Smooth muscle cell (in vitro differentiated cells): ENCODE measurements around the gene DNM3. TPM values are rescaled to one million over a fixed set of nuclear protein-coding genes. Genes with fewer than 3 reads are reported as not detected.
A peak's percentile ranks its signal among the peaks of the same experiment; 100 is the strongest.
"Not testable (repeated sequence)": the region's sequence is repeated elsewhere in the genome, so short reads cannot be mapped to it uniquely, and the experiment has no call there.

Experiments used
- DNase-seq: peaks from one replicate; lab custom pipeline; 2025; ENCODE audit not compliant: unreplicated experiment; lab: John Stamatoyannopoulos, UW
- H2AFZ ChIP-seq: fragments of 200-600 bp; sonication (generic); 2 replicates; pipeline ENCODE4 v1.6.0; 2016; ENCODE audit warnings: antibody characterized with exemption, low read depth, mild to moderate bottlenecking
- H3F3A ChIP-seq: fragments of 200-600 bp; sonication (generic); 2 replicates; pipeline ENCODE4 v1.6.0; 2017; ENCODE audit warnings: antibody characterized with exemption, low read depth
- H3K27ac ChIP-seq: fragments of 200-600 bp; sonication (generic); 2 replicates; pipeline ENCODE4 v1.5.1; 2016; ENCODE audit warnings: low read depth, mild to moderate bottlenecking
- H3K27me3 ChIP-seq: fragments of 200-600 bp; sonication (generic); 2 replicates; pipeline ENCODE4 v1.6.1; 2016; ENCODE audit warnings: low read depth, mild to moderate bottlenecking
- H3K36me3 ChIP-seq: fragments of 200-600 bp; sonication (generic); 2 replicates; pipeline ENCODE4 v1.5.1; 2016; ENCODE audit warnings: low read depth
- H3K4me1 ChIP-seq: fragments of 200-600 bp; sonication (generic); 2 replicates; pipeline ENCODE4 v1.5.1; 2016; ENCODE audit warnings: low read depth
- H3K4me2 ChIP-seq: fragments of 200-600 bp; sonication (generic); 2 replicates; pipeline ENCODE4 v1.6.0; 2016; ENCODE audit warnings: mild to moderate bottlenecking
- H3K4me3 ChIP-seq: fragments of 200-600 bp; sonication (generic); 2 replicates; pipeline ENCODE4 v1.5.1; 2016; ENCODE audit warnings: mild to moderate bottlenecking
- H3K79me2 ChIP-seq: fragments of 200-600 bp; sonication (generic); 2 replicates; pipeline ENCODE4 v1.6.0; 2016; ENCODE audit warnings: low read depth, mild to moderate bottlenecking
- H3K9ac ChIP-seq: fragments of 200-600 bp; sonication (generic); 2 replicates; pipeline ENCODE4 v1.6.0; 2016; ENCODE audit warnings: low read depth
- H3K9me3 ChIP-seq: fragments of 200-600 bp; sonication (generic); replicated peaks from 2 replicates; pipeline ENCODE4 v1.5.1; 2016; ENCODE audit warnings: low read depth
- H4K20me1 ChIP-seq: fragments of 200-600 bp; sonication (generic); 2 replicates; pipeline ENCODE4 v1.6.0; 2016; ENCODE audit warnings: low read depth
- WGBS: methylation state at CpG from one replicate; pipeline ENCODE4 v1.1.7; 2016; ENCODE audit warnings: low lambda C conversion rate; 5-methylcytosine and 5-hydroxymethylcytosine counted together
- polyA plus RNA-seq: library from polyadenylated mRNA; unstranded; fragments of >200 nt; fragmentation: Nextera tagmentation; extraction: Ambion mirVana; gene quantifications from 2 replicates; pipeline ENCODE4 v1.2.1, GENCODE V29; 2016
- total RNA-seq: library from RNA; depleted of rRNA; stranded (reverse); fragments of >200 nt; gene quantifications from 2 replicates; pipeline ENCODE4 v1.2.3, GENCODE V29; 2014
- TF ChIP-seq, protein P1 (sequence below): fragments of 200-600 bp; sonication (generic); IDR thresholded peaks from 2 replicates; pipeline ENCODE4 v1.5.1; 2017; ENCODE audit warnings: borderline replicate concordance, mild to moderate bottlenecking, antibody characterized with exemption; ENCODE audit not compliant: insufficient read depth, poor library complexity, severe bottlenecking

The DNM3 gene
- total and polyA plus RNA-seq, 2 experiments from 2014 or later: 1.7 to 3.0 TPM

DNA sequence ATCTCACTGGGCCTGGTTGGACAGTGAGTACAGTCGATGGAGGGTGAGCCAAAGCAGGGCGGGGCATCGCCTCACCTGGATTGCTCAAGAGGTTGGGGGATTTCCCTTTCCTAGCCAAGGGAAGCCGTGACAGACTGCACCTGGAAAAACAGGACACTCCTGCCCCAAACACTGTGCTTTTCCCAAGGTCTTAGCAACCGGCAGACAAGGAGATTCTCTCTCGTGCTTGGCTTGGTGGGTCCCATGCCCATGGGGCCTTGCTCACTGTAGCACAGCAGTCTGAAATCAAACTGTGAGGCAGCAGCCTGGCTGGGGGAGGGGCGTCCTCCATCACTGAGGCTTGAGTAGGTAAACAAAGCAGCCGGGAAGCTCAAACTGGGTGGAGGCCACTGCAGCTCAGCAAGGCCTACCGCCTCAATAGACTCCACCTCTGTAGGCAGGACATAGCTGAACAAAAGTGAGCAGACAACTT, 590.5 kb downstream of the DNM3 start:
- WGBS: 69% methylated on average over 9 of the region's 9 CpGs
- no peak overlapping the region for H3K4me2 ChIP-seq
- H3K36me3 ChIP-seq: no peaks in the 10 kb centered on the region
- no peak overlapping the region for H2AFZ ChIP-seq
- no peaks in the 10 kb centered on the region for H4K20me1 ChIP-seq
- no peak overlapping the region for H3K9ac ChIP-seq
- TF ChIP-seq, protein P1, sequence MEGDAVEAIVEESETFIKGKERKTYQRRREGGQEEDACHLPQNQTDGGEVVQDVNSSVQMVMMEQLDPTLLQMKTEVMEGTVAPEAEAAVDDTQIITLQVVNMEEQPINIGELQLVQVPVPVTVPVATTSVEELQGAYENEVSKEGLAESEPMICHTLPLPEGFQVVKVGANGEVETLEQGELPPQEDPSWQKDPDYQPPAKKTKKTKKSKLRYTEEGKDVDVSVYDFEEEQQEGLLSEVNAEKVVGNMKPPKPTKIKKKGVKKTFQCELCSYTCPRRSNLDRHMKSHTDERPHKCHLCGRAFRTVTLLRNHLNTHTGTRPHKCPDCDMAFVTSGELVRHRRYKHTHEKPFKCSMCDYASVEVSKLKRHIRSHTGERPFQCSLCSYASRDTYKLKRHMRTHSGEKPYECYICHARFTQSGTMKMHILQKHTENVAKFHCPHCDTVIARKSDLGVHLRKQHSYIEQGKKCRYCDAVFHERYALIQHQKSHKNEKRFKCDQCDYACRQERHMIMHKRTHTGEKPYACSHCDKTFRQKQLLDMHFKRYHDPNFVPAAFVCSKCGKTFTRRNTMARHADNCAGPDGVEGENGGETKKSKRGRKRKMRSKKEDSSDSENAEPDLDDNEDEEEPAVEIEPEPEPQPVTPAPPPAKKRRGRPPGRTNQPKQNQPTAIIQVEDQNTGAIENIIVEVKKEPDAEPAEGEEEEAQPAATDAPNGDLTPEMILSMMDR: no peak
- no peaks in the 10 kb centered on the region for H3F3A ChIP-seq
- H3K4me1 ChIP-seq: no peaks in the 10 kb centered on the region
- no peaks in the 10 kb centered on the region for H3K27me3 ChIP-seq
- H3K9me3 ChIP-seq: no peaks in the 10 kb centered on the region
- H3K27ac ChIP-seq: peak overlapping the region; percentile 58
- no peak for DNase-seq
- peaks cover 14% of the 10 kb centered on the region for H3K79me2 ChIP-seq
- H3K4me3 ChIP-seq: no peak overlapping the region

DNA sequence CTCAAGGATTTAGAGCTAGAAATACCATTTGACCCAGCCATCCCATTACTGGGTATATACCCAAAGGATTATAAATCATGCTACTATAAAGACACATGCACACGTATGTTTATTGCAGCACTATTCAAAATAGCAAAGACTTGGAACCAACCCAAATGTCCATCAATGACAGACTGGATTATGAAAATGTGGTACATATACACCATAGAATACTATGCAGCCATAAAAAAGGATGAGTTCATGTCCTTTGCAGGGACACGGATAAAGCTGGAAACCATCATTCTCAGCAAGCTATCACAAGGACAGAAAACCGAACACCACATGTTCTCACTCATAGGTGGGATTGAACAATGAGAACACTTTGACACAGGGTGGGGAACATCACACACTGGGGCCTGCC, 595.9 kb downstream of the DNM3 start:
- H4K20me1 ChIP-seq, H3K4me2 ChIP-seq, H3F3A ChIP-seq, H3K36me3 ChIP-seq, H3K4me3 ChIP-seq, H3K9me3 ChIP-seq, H3K4me1 ChIP-seq, H3K27me3 ChIP-seq, DNase-seq, H3K9ac ChIP-seq, H3K27ac ChIP-seq, H2AFZ ChIP-seq: not testable (repeated sequence)
- 96% methylated on average over 3 of the region's 3 CpGs for WGBS
- peaks cover 19% of the 10 kb centered on the region for H3K79me2 ChIP-seq

DNA sequence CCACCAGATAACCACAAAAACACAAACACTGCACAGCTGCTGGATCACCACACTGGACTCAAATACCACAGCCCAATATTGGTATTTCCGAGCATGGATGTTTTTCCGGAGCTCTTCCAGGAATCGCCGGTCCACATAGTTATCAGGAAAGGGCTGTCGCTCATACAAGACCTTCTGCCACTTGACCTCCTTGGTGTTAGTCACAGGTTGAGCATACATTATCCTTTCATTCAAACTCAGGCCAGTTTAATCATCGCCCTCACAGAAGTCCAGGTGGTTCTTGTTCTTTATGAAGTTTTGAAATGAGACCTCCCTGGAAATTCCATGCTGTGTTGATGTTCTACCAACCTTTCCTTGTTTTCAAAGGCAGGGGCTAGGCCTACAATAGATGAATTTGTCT, 601.1 kb downstream of the DNM3 start:
- no peak for DNase-seq
- no peaks in the 10 kb centered on the region for H4K20me1 ChIP-seq
- H3K27me3 ChIP-seq: no peaks in the 10 kb centered on the region
- H3K4me3 ChIP-seq: no peak overlapping the region
- no peak overlapping the region for H2AFZ ChIP-seq
- H3K79me2 ChIP-seq: peaks cover 36% of the 10 kb centered on the region
- H3F3A ChIP-seq: no peaks in the 10 kb centered on the region
- H3K4me2 ChIP-seq: peak overlapping the region; percentile 93
- H3K9me3 ChIP-seq: no peaks in the 10 kb centered on the region
- no peak overlapping the region for H3K9ac ChIP-seq
- H3K36me3 ChIP-seq: no peaks in the 10 kb centered on the region
- H3K27ac ChIP-seq: no peak overlapping the region
- WGBS: over 99% methylated on average over 6 of the region's 6 CpGs
- TF ChIP-seq, protein P1: no peak
- peaks cover 8% of the 10 kb centered on the region for H3K4me1 ChIP-seq

DNA sequence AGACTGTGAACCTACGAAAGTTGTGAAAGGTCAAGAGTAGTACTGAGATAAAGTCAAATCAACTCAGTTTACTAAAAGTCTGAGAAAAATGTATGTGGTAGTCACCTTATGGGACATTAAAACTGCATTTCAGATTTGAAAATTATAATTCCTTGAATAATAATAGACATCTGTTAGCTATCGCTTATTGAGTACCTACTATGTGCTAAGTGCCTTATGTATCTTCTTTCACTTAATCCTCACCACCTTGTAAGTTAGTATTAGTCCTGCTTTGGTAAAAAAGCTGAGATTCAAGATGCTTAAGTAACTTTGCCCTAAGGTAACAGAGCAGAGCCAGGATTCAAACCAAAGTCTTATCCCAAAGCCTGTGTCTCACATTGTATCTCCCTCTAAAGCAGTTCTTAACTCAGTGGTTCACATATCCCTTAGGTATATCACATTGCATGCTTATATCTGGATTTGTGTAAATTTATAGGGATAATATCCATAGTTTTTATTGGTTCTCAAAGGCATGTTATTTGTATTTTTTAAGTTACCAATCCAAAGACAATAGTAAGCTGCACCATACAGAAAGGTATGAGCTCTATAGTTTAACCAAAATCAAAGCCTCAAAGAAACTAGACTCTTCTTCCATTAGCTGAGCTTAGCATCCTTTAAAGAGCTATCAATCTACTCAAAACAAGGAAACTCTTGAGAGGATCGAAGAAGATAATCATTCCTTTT, 601.7 kb downstream of the DNM3 start:
- Histone ChIP-seq H3K9ac (peak overlapping the region; percentile 90), H3F3A (no peaks in the 10 kb centered on the region), H3K79me2 (peaks cover 32% of the 10 kb centered on the region), H3K27ac (no peak overlapping the region), H3K4me1 (peaks cover 8% of the 10 kb centered on the region), H3K9me3 (no peaks in the 10 kb centered on the region), H3K4me3 (peak overlapping the region; percentile 70), H3K36me3 (no peaks in the 10 kb centered on the region), H3K4me2 (peak overlapping the region; percentile 93), H2AFZ (peak overlapping the region; percentile 90), H3K27me3 (no peaks in the 10 kb centered on the region), H4K20me1 (no peaks in the 10 kb centered on the region)
- no peak for DNase-seq
- WGBS: 88% methylated on average over 3 of the region's 3 CpGs
- TF ChIP-seq, protein P1: no peak
